ENCODE results near the gene KXD1.

Gene KXD1

GRCh38 chr19:18612051-18612771 lies 54.5 kb downstream of the KXD1 start:
- peak in 4 of 56 donors; percentile 26 to 48 (median 46) for DNase-seq

- DNase-seq = peak in 50 of 56 donors; percentile 9 to 80 (median 50)
Measured at GRCh38 chr19:18612772-18613588, 55.3 kb downstream of the KXD1 start, which contains the start of gene TMEM59L. TMEM59L (plus strand) TSS chr19:18612870; CDS start chr19:18612959, 89 bp downstream.

- peak in 4 of 56 donors; percentile 10 to 34 (median 23) for DNase-seq
Measured at GRCh38 chr19:18613589-18614234, 56.0 kb downstream of the KXD1 start.

GRCh38 chr19:18616023-18616422 lies 58.4 kb downstream of the KXD1 start:
- DNase-seq = no peak

GRCh38 chr19:18617562-18617961 lies 59.9 kb downstream of the KXD1 start:
- DNase-seq = no peak

GRCh38 chr19:18618236-18618635 lies 60.6 kb downstream of the KXD1 start:
- DNase-seq = no peak

Data from nucleus accumbens (tissue), 56 donors.